ENCODE measurements around the gene CCDC17. TPM values are rescaled to one million over a fixed set of nuclear protein-coding genes. Genes with fewer than 3 reads are reported as not detected.

CCDC17 gene
- total and polyA plus RNA-seq, 2 donors from 2014 or later, result 1.0 to 3.0 TPM

DNA sequence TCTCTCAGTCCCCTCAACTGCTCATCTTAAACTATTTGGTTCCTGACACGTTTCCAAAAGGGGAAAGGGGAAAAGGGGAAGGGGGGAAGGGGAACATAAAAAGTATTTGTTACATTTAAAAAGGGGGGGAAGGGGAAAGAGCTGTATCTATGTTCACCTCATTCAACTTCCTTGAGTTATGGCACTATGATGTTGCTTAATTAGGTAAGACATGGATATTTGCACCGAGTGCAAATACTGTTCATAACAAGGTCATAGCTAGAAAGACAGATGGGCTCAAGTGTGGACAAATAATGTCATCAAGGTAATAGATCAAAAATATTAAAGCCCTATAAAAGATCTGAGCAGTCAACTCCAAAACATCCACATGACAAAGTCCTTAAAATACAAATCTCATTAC lies 36.5 kb upstream of the CCDC17 start:
- H3K36me3 ChIP-seq (ENCODE audit: control insufficient read depth in 2 of 3, insufficient read depth in 3 of 3, low read length in 3 of 3), result peaks cover 7 to 48% (median 11%) of the 10 kb centered on the region in 3 donors
- H3K4me3 ChIP-seq (ENCODE audit: low read length in 3 of 3), result no peak overlapping the region
- H3K27ac ChIP-seq (ENCODE audit: low read depth in 2 of 2, low read length in 2 of 2), result no peak overlapping the region
- intact Hi-C loops (cut with DNase I), result no loop called here
- FAIRE-seq, result no peak
- TF ChIP-seq, protein P1, sequence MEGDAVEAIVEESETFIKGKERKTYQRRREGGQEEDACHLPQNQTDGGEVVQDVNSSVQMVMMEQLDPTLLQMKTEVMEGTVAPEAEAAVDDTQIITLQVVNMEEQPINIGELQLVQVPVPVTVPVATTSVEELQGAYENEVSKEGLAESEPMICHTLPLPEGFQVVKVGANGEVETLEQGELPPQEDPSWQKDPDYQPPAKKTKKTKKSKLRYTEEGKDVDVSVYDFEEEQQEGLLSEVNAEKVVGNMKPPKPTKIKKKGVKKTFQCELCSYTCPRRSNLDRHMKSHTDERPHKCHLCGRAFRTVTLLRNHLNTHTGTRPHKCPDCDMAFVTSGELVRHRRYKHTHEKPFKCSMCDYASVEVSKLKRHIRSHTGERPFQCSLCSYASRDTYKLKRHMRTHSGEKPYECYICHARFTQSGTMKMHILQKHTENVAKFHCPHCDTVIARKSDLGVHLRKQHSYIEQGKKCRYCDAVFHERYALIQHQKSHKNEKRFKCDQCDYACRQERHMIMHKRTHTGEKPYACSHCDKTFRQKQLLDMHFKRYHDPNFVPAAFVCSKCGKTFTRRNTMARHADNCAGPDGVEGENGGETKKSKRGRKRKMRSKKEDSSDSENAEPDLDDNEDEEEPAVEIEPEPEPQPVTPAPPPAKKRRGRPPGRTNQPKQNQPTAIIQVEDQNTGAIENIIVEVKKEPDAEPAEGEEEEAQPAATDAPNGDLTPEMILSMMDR (IDR thresholded peaks at IDR 0.05; ENCODE audit: borderline replicate concordance, extremely low read depth, insufficient read depth), result no peak
- no peaks in the 10 kb centered on the region for H3K27me3 ChIP-seq (ENCODE audit: control insufficient read depth, insufficient read depth, low read length)
- no peaks in the 10 kb centered on the region for H3K4me1 ChIP-seq (ENCODE audit: control insufficient read depth in 2 of 3, insufficient read depth in 2 of 3, low read depth in 1 of 3, low read length in 3 of 3)
- H3K9me3 ChIP-seq (ENCODE audit: control insufficient read depth in 2 of 3, insufficient read depth in 1 of 3, low read length in 3 of 3), result no peaks in the 10 kb centered on the region
- DNase-seq, result no peak
- no peak overlapping the region for H3K9ac ChIP-seq (ENCODE audit: low read length in 3 of 3)

DNA sequence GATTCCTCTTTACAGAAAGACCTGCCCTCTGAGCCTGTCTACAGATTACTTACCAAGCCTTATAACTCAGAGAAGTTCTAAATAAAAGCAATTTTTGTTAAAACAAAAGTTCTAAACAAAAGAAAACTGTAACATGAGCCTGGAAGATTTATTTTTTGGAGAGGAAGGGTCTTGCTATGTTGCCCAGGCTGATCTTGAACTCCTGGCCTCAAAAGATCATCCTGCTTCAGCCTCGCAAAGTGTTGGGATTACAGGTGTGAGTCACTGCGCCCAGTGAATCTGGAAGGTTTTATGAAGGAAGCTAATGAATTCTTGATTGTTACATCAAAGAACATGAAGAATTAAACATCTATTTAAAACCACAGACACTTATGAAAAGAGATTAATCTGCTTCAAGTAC lies 35.4 kb upstream of the CCDC17 start:
- intact Hi-C loops (cut with DNase I), result no loop called here
- Histone ChIP-seq H3K9me3 (ENCODE audit: control insufficient read depth in 2 of 3, insufficient read depth in 1 of 3, low read length in 3 of 3) (no peaks in the 10 kb centered on the region), H3K36me3 (ENCODE audit: control insufficient read depth in 2 of 3, insufficient read depth in 3 of 3, low read length in 3 of 3) (peaks cover 7 to 59% (median 22%) of the 10 kb centered on the region in 3 donors), H3K4me1 (ENCODE audit: control insufficient read depth in 2 of 3, insufficient read depth in 2 of 3, low read depth in 1 of 3, low read length in 3 of 3) (no peaks in the 10 kb centered on the region), H3K4me3 (ENCODE audit: low read length in 3 of 3) (no peak overlapping the region), H3K9ac (ENCODE audit: low read length in 3 of 3) (no peak overlapping the region), H3K27me3 (ENCODE audit: control insufficient read depth, insufficient read depth, low read length) (no peaks in the 10 kb centered on the region), H3K27ac (ENCODE audit: low read depth in 2 of 2, low read length in 2 of 2) (no peak overlapping the region)
- no peak for DNase-seq
- FAIRE-seq, result no peak
- TF ChIP-seq, protein P1 (IDR thresholded peaks at IDR 0.05; ENCODE audit: borderline replicate concordance, extremely low read depth, insufficient read depth), result no peak

DNA sequence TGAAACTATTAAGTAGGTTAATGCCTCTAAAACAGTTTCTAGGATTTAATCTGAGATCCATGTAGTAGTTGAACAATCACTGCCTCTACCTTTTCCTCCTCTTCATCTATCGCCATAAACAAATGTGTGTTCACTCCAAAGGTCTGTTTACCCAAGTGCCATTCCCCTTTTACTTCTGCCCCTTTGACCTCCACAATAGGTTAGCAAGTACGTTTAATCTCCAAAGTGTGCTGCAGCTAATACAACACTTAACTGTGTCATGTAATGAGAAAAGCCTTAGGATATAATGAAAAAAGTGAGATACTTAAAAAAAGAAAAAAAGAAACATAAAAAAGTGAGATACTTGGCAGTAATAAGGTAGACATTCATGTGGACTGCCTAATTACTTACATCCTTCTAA lies 34.3 kb upstream of the CCDC17 start:
- FAIRE-seq (no peak), DNase-seq (no peak)
- Histone ChIP-seq H3K27me3 (ENCODE audit: control insufficient read depth, insufficient read depth, low read length) (no peaks in the 10 kb centered on the region), H3K4me1 (ENCODE audit: control insufficient read depth in 2 of 3, insufficient read depth in 2 of 3, low read depth in 1 of 3, low read length in 3 of 3) (no peaks in the 10 kb centered on the region), H3K9ac (ENCODE audit: low read length in 3 of 3) (no peak overlapping the region), H3K27ac (ENCODE audit: low read depth in 2 of 2, low read length in 2 of 2) (no peak overlapping the region), H3K4me3 (ENCODE audit: low read length in 3 of 3) (no peak overlapping the region), H3K36me3 (ENCODE audit: control insufficient read depth in 2 of 3, insufficient read depth in 3 of 3, low read length in 3 of 3) (peaks cover 7 to 61% (median 23%) of the 10 kb centered on the region in 3 donors), H3K9me3 (ENCODE audit: control insufficient read depth in 2 of 3, insufficient read depth in 1 of 3, low read length in 3 of 3) (no peaks in the 10 kb centered on the region)
- intact Hi-C loops (cut with DNase I), result no loop called here
- TF ChIP-seq, protein P1 (IDR thresholded peaks at IDR 0.05; ENCODE audit: borderline replicate concordance, extremely low read depth, insufficient read depth), result no peak

- no peak for FAIRE-seq
Measured at GRCh38 chr1:45656573-45657226, 32.8 kb upstream of the CCDC17 start.

More at GRCh38 chr1:45656573-45657226, 32.8 kb upstream of the CCDC17 start:
- no peaks in the 10 kb centered on the region for H3K27me3 ChIP-seq (ENCODE audit: control insufficient read depth, insufficient read depth, low read length)
- peaks cover 7 to 66% (median 26%) of the 10 kb centered on the region in 3 donors for H3K36me3 ChIP-seq (ENCODE audit: control insufficient read depth in 2 of 3, insufficient read depth in 3 of 3, low read length in 3 of 3)
- intact Hi-C loops (cut with DNase I), result no loop called here
- H3K4me1 ChIP-seq (ENCODE audit: control insufficient read depth in 2 of 3, insufficient read depth in 2 of 3, low read depth in 1 of 3, low read length in 3 of 3), result no peaks in the 10 kb centered on the region
- H3K9me3 ChIP-seq (ENCODE audit: control insufficient read depth in 2 of 3, insufficient read depth in 1 of 3, low read length in 3 of 3), result no peaks in the 10 kb centered on the region
- no peak overlapping the region for H3K9ac ChIP-seq (ENCODE audit: low read length in 3 of 3)
- no peak for DNase-seq
- TF ChIP-seq, protein P1 (IDR thresholded peaks at IDR 0.05; ENCODE audit: borderline replicate concordance, extremely low read depth, insufficient read depth), result no peak
- H3K4me3 ChIP-seq (ENCODE audit: low read length in 3 of 3), result no peak overlapping the region
- H3K27ac ChIP-seq (ENCODE audit: low read depth in 2 of 2, low read length in 2 of 2), result no peak overlapping the region
